Superior temporal gyrus (tissue), 1 donor: ENCODE results near the gene EXOC2.
"Not testable (repeated sequence)": the region's sequence is repeated elsewhere in the genome, so short reads cannot be mapped to it uniquely, and the experiment has no call there.

ENCODE experiments used
- DNase-seq: peaks from one replicate; pipeline ENCODE4 v3.0.0-alpha.2; 2016; ENCODE audit errors: extremely low spot score

EXOC2 gene

GRCh38 chr6:680251-680650, 12.7 kb downstream of the EXOC2 start:
- no peak for DNase-seq

DNA sequence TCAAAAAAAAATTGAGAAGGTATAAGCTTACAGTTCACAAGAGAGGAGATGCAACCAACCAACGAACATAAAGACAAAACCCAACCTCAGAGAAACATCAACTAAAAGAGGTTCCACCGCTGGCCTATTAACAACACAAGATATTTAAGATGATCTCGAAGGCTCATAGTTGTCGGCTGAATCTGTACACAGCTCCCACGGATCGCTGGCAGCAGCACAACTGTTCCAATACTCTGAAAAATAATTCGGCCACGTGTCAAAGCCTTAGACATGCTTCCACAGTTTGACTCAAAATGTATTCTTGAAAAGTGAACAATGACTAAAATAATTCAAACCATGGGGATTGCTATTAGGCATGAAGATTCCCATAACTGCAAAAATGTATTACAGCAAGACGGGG, 13.7 kb downstream of the EXOC2 start:
- no peak for DNase-seq

DNA sequence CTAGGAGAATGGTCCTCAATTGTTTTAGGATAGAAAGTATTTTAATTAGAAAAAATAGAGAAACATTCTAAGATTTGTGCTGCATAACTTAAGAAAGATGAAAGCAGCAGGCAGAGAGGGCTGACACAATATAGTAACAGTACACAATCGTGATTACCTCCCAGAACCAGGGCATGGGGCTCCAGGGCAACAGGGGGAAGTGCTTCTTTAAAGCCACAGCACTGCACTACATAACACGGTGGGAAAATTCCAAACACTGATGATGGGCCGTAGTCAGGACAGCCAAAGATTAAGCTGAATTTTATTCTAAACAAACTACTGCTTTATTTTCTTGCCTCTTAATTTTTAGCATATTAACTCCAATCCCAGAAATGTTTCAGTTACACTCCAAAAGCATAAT, 14.4 kb downstream of the EXOC2 start:
- DNase-seq: no peak

DNA sequence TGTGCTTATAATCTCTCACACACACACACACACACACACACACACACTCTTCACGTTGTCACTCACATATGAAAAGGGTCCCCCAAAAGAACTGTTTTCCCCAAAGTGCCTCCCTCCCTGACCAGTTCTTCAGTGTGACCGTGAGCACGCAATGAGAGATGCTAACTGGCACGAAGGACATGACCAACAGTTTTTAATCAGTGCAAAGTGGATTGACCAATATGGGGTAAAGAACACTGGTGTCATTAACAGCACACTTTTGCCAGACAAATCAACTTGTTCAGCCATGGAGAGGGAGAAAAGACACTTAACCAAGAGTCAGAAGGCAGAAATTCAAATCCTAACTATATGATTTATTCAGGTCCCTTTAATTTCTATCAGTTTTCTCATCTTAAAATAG, 15.0 kb downstream of the EXOC2 start:
- no peak for DNase-seq

DNA sequence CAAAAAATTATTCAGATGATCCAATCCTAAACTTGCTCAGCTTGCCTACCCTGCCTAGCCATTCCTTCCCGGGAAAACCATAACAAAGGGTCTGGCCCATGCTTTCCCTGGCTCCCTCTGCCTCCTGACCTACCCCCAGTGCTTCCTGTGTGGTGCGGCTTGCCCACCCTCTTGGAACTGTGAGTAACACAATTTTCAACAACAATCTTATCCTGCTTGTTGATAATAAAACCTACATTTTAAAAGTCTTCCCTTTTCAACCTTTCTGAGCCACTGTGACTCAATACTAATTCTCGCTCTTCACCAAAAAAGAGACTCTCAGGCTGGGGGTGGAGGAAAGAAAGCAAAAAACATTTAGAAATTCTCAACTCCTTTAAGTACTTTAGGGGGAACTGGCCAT, 18.0 kb downstream of the EXOC2 start:
- DNase-seq: no peak

- DNase-seq: no peak
Measured at GRCh38 chr6:674406-674805, 18.5 kb downstream of the EXOC2 start.

- DNase-seq: no peak
Measured at GRCh38 chr6:667253-667927, 25.5 kb downstream of the EXOC2 start.

GRCh38 chr6:665403-666267, 27.3 kb downstream of the EXOC2 start:
- no peak for DNase-seq

DNA sequence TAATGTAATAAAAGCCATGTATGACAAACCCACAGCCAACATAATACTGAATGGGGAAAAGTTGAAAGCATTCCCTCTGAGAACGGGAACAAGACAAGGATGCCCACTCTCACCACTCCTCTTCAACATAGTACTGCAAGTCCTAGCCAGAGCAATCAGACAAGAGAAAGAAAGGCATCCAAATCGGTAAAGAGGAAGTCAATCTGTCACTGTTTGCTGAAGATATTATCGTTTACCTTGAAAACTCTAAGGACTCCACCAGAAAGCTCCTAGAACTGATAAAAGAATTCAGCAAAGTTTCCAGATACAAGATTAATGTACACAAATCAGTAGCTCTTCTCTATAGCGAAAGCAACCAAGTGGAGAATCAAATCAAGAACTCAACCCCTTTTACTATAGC, 29.2 kb downstream of the EXOC2 start:
- DNase-seq: not testable (repeated sequence)

DNA sequence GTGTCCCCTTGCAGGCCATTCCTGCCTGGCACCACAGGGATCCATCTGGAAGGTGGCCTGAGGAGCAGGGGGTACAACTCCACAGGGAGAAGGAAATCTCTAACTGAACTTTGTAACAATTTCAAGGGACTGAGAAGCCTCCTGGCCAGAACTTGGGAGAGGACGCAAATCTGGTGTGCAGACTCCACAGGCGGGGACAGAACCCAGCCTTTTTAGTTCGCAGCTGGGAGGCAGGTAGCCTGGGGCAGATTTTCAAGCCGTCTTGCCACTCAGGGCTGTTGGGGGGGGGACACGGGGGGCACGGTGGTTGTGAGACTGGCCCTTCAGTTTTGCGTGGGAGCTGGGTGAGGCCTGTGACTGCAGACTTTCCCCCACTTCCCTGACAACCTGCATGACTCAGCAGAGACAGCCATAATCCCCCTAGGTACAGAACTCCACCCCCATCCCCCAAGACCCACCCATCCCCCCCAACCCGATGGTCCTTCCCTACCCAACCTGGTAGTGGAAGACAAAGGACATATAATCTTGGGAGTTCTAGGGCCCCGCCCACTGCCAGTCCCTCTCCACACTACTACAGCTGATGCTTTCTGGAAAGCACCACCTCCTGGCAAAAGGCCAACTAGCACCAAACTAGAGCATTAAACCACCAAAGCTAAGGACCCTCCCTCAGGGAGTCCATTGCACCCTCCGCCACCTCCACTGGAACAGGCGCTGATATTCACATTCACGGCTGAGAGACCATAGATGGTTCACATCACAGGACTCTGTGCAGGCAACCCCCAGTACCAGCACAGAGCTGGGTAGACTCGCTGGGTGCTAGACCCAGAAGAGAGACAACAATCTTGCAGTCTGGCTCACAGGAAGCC, 33.0 kb downstream of the EXOC2 start:
- no peak for DNase-seq

DNA sequence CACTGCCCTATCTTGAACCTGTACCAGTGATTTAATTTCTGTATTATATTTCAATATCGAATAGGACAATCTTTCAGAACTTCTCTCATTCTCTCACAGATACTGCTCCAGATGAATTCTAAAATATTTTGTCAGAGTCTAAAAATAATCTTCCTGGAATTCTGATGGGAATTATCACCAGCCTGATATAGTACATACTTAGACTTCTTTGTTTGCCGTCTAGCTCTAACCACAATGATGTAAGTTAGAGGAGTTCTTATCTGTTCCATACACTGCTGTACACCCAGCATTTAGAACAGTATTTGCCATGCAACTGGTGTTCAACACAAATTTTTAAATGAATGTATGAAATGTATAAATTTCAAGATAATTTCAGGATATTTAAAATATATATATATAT, 34.7 kb downstream of the EXOC2 start:
- DNase-seq: no peak

DNA sequence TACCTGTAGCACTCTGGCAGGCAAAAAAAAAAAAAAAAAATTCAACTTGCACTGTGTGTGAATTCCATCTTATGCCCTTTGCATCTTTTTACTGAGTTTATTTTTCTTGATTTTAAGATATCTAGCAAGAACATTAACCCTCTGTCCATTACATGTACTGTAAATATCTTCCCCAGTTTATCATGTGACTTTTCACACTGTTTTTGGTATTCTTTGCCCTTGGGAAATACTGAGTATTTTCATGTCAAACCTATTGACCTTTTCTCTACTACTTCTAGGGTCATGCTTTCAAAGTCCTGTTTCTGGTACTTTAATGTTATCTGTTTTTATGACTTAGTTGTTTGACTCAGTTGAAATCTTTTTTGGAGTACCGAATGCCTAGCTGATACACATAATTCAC, 35.2 kb downstream of the EXOC2 start:
- DNase-seq: no peak

DNA sequence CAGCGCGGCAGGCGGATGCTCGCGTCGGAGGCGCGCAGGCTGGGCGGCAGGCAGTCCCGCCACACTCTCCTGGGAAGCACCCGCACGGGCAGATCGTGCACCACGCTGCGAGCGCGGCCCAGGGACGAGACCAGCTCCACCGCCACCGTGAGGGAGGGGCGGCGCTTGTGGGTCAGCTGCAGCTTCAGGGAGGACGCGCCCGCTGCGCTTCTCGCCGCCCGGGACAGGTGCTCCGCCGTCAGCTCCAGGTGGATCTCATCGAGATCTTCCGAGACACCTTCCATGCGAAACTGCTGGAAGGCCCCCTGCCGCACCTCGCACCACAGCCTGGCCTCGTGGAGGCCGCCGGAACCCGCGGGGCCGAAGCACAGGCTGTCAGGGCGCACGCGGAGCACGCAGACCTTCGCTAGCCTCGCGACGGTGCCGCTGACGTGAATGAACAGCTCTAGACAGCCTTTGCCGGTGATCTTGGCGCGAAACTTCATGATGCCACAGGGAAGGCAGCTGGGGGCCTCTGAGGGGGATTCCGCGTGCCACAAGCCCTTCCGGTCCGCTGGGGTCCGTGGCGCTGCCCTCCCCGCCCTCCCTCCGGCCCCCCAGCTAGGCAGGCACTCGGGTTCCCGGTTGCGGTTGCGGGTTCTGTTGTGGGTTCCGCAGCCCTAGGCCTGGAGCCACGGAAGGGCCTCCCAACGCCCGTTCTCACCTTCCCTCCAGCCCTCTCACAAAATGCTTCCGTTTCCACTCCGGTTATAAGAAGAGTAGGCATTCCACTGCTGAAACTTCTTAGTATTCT, 36.3 kb downstream of the EXOC2 start, which contains the start of gene HUS1B:
Gene HUS1B, minus strand, starts transcription at position 641 of the 793 bp plus-strand sequence. Its CDS starts 156 bp downstream, at position 485.
- DNase-seq: no peak

DNA sequence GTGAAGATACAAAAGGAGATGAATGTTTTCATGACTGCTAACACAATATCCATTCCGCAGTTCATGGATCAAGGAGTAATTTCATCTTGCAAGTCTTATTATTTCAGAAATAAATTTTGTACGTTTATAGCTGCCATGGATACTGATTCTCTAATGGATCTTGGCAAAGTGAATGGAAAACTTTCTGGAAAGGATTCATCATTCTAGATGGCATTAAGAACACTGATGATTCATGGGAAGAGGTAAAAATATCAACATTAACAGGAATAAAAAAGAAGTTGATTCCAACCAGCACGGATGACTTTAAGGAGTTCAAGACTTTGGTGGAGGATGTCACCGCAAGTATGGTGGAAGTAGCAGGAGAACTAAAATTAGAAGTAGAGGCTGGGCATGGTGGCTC, 38.8 kb downstream of the EXOC2 start:
- no peak for DNase-seq

- DNase-seq: no peak
Measured at GRCh38 chr6:652865-653264, 40.1 kb downstream of the EXOC2 start.

DNA sequence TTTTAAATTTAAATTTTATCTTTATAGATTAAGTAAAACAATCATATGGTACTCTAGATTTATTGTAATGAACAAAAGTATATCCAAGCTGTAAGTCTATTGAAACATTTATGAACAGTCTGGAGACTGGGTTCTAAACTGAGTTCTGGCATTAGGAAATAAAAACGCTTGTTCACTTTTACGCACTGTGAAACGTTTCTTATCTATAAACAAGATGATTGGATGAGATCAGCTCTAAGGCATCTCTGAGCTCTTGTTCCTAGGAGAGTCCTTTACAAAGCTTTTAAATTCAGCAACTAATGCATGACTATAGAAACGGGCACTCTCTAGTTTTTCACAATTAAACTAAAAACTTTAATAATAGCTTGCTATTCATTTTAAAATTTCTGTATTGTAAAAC, 42.8 kb downstream of the EXOC2 start:
- no peak for DNase-seq

DNA sequence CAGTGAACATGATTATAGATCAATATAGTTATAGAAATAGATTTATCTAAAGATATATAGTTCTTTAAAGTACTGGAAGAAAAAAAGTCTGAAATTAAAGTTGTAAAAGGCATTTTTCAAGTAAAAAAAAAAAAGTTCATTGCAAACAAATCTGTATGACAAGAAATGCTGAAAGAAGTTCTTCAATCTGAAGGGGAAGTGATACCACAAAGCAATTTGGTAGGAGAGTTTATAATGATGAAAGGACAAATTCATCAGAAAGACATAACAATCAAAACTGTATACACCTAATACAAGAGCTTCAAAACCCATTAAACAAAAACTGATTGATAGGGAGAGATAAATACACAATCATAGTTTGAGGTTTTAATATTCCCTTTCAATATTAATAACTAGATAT, 50.1 kb downstream of the EXOC2 start:
- no peak for DNase-seq

DNA sequence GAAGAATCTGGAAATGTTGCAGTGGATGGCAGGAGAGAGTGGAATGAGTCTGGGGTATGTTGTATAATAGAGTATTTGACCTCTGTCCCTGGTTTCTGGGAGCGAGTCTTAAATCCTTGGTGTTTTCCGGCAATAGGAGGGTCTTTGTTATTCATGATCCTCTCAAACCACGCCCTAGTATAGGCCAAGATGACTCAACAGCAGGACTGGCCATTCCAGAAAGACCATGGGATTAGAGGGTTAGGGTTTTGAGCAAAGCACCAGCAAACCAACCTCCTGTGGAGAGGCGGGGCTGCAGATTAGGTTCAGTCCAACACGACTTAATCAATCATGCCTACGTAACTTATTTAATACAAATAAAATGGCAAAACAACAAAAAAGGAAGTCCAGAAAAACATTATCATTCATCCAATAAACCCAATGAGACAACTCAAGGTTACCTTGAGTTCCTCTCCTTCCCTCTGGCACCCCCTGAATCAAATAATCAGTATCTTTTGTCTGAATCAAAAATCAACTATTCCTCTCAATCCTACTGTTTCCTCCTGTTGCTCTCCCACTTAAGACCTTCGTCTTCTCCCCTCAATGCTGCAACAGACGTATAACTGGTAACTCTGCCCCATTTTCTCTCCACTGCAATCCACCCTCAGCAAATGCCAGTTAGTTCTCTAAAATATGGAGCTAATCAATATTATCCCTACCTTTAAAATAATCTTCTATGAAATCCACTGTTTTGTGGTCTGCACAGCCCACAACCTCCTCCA, 51.5 kb downstream of the EXOC2 start:
- no peak for DNase-seq

DNA sequence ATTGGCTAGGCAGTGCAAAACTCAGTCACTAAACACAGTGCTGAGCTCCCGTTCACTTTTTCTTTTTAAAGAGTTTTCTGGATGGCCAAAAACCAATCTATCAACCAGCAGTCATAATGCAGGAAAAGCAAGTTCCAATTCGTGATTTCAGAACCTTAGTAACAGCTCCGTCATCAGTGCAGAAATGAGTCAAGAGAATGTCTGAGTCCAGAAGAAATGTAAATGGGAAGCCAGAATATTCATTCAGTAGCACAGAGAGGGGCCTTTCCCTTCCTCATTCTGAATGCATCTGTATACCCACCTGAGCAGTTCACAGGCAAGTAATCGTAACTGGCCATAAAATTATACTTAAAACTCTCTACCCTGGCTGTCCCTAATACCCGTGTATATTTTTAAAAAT, 56.5 kb downstream of the EXOC2 start:
- no peak for DNase-seq

- no peak for DNase-seq
Measured at GRCh38 chr6:635233-635632, 57.7 kb downstream of the EXOC2 start.

- no peak for DNase-seq
Measured at GRCh38 chr6:633611-634010, 59.3 kb downstream of the EXOC2 start.
